Activated T-cell treated with anti-CD3 and anti-CD28 coated beads for 4 hours (primary cell): ENCODE results near the gene MRPL19.
"Not testable (repeated sequence)": the region's sequence is repeated elsewhere in the genome, so short reads cannot be mapped to it uniquely, and the experiment has no call there.

Experiments
- DNase-seq: peaks from one replicate; pipeline ENCODE4 v3.0.0-alpha.2; 2020

The MRPL19 gene

GRCh38 chr2:75675908-75676307 lies 29.3 kb downstream of the MRPL19 start:
- no peak for DNase-seq

- no peak for DNase-seq
Measured at GRCh38 chr2:75676464-75676863, 29.9 kb downstream of the MRPL19 start.

- DNase-seq, result no peak
Measured at GRCh38 chr2:75679556-75679955, 33.0 kb downstream of the MRPL19 start.

- no peak for DNase-seq
Measured at GRCh38 chr2:75680402-75680801, 33.8 kb downstream of the MRPL19 start.

- not testable (repeated sequence) for DNase-seq
Measured at GRCh38 chr2:75683430-75683829, 36.8 kb downstream of the MRPL19 start.

- no peak for DNase-seq
Measured at GRCh38 chr2:75688196-75688595, 41.6 kb downstream of the MRPL19 start.

- DNase-seq, result no peak
Measured at GRCh38 chr2:75698918-75699317, 52.3 kb downstream of the MRPL19 start.

- no peak for DNase-seq
Measured at GRCh38 chr2:75702593-75702992, 56.0 kb downstream of the MRPL19 start.

GRCh38 chr2:75703589-75704287 lies 57.2 kb downstream of the MRPL19 start:
- no peak for DNase-seq

GRCh38 chr2:75705921-75706320 lies 59.3 kb downstream of the MRPL19 start:
- DNase-seq, result no peak

GRCh38 chr2:75707901-75708300 lies 61.3 kb downstream of the MRPL19 start:
- no peak for DNase-seq

GRCh38 chr2:75709297-75709696 lies 62.7 kb downstream of the MRPL19 start:
- DNase-seq, result no peak

GRCh38 chr2:75710220-75710576 lies 63.6 kb downstream of the MRPL19 start:
- DNase-seq, result no peak

GRCh38 chr2:75710577-75711253 lies 64.1 kb downstream of the MRPL19 start, which contains the start of gene GCFC2:
Gene GCFC2, minus strand, starts transcription at chr2:75710915. Its CDS starts 60 bp downstream, at chr2:75710855.
- peak; percentile 76 for DNase-seq

GRCh38 chr2:75711590-75711989 lies 65.0 kb downstream of the MRPL19 start:
- DNase-seq, result not testable (repeated sequence)

- no peak for DNase-seq
Measured at GRCh38 chr2:75716406-75716805, 69.8 kb downstream of the MRPL19 start.

- no peak for DNase-seq
Measured at GRCh38 chr2:75719616-75720015, 73.0 kb downstream of the MRPL19 start.

GRCh38 chr2:75720525-75720924 lies 73.9 kb downstream of the MRPL19 start:
- DNase-seq, result no peak

- no peak for DNase-seq
Measured at GRCh38 chr2:75722687-75723086, 76.1 kb downstream of the MRPL19 start.

GRCh38 chr2:75728614-75729419 lies 82.2 kb downstream of the MRPL19 start:
- no peak for DNase-seq

- no peak for DNase-seq
Measured at GRCh38 chr2:75729861-75730260, 83.3 kb downstream of the MRPL19 start.

- no peak for DNase-seq
Measured at GRCh38 chr2:75736276-75736675, 89.7 kb downstream of the MRPL19 start.

GRCh38 chr2:75737961-75738360 lies 91.4 kb downstream of the MRPL19 start:
- DNase-seq, result no peak
